Neural cell (in vitro differentiated cells): ENCODE results near the gene DRD4. TPM values are rescaled to one million over a fixed set of nuclear protein-coding genes. Genes with fewer than 3 reads are reported as not detected.

ENCODE experiments used
- H2AFZ ChIP-seq: fragments of 200-600, 300-800 bp; sonication (generic), shearing (Covaris generic); 2 replicates; pipeline ENCODE4 v1.6.0; 2014; ENCODE audit warnings: low read depth, mild to moderate bottlenecking, antibody characterized with exemption, low read length, moderate library complexity
- H3F3A ChIP-seq: fragments of 200-600 bp; shearing (Covaris generic); 2 replicates; pipeline ENCODE4 v1.6.1; 2016; ENCODE audit warnings: mild to moderate bottlenecking, moderate library complexity, mixed read lengths, antibody characterized with exemption, low read length; ENCODE audit not compliant: insufficient read depth, poor library complexity, severe bottlenecking
- H3K27ac ChIP-seq: fragments of 200-600, 300-800 bp; sonication (generic), shearing (Covaris generic); 2 replicates; pipeline ENCODE4 v1.5.1; 2014; ENCODE audit warnings: mild to moderate bottlenecking, low read length, moderate library complexity
- H3K27me3 ChIP-seq: fragments of 300-800, 200-600 bp; sonication (generic), shearing (Covaris generic); 2 replicates; pipeline ENCODE4 v1.6.0; 2014; ENCODE audit warnings: mild to moderate bottlenecking, low read depth, low read length, moderate library complexity; ENCODE audit not compliant: insufficient read depth
- H3K36me3 ChIP-seq: fragments of 300-800, 200-600 bp; sonication (generic), shearing (Covaris generic); 2 replicates; pipeline ENCODE4 v1.5.1; 2014; ENCODE audit warnings: mild to moderate bottlenecking, antibody characterized with exemption, low read length, moderate library complexity; ENCODE audit not compliant: insufficient read depth
- H3K4me2 ChIP-seq: fragments of 300-800, 200-600 bp; sonication (generic), shearing (Covaris generic); 2 replicates; pipeline ENCODE4 v1.6.0; 2014; ENCODE audit warnings: mild to moderate bottlenecking, low read length
- H3K4me3 ChIP-seq: fragments of 300-800, 200-600 bp; sonication (generic), shearing (Covaris generic); 2 replicates; pipeline ENCODE4 v1.5.1; 2014; ENCODE audit warnings: mild to moderate bottlenecking, low read length, moderate library complexity
- H3K79me2 ChIP-seq: fragments of 200-600 bp; shearing (Covaris generic); replicated peaks from 2 replicates; pipeline ENCODE4 v1.6.0; 2014; ENCODE audit warnings: mild to moderate bottlenecking, low read length, moderate library complexity; ENCODE audit not compliant: insufficient read depth
- H3K9ac ChIP-seq: fragments of 300-800, 200-600 bp; sonication (generic), shearing (Covaris generic); 2 replicates; pipeline ENCODE4 v1.6.1; 2016; ENCODE audit warnings: mild to moderate bottlenecking, low read length, mixed read lengths
- H3K9me2 ChIP-seq: fragments of 200-600 bp; shearing (Covaris generic); 2 replicates; pipeline ENCODE4 v1.6.1; 2016; ENCODE audit warnings: mild to moderate bottlenecking, low read length, mixed read lengths; ENCODE audit not compliant: insufficient read depth
- H3K9me3 ChIP-seq: fragments of 200-600, 300-800 bp; sonication (generic), shearing (Covaris generic); 2 replicates; pipeline ENCODE4 v1.6.1; 2016; ENCODE audit warnings: mild to moderate bottlenecking, mixed run types, low read length, moderate library complexity, mixed read lengths
- H4K20me1 ChIP-seq: fragments of 200-600 bp; shearing (Covaris generic); 2 replicates; pipeline ENCODE4 v1.6.1; 2016; ENCODE audit warnings: mild to moderate bottlenecking, mixed run types; ENCODE audit not compliant: insufficient read depth
- CTCF ChIP-seq: fragments of 450-650 bp; IDR thresholded peaks from 2 replicates; pipeline ENCODE4 v1.5.1; 2014; ENCODE audit warnings: antibody characterized with exemption, mild to moderate bottlenecking, moderate library complexity; ENCODE audit not compliant: poor library complexity, severe bottlenecking
- EP300 ChIP-seq: fragments of 450-650 bp; conservative IDR thresholded peaks from 2 replicates; pipeline ENCODE4 v1.6.1; 2014; ENCODE audit warnings: antibody characterized with exemption, mild to moderate bottlenecking, moderate library complexity; ENCODE audit not compliant: poor library complexity, severe bottlenecking
- EZH2 ChIP-seq: fragments of 200-600, 300-800 bp; shearing (Covaris generic), sonication (generic); IDR thresholded peaks from 2 replicates; pipeline ENCODE4 v1.6.1; 2014; ENCODE audit warnings: antibody characterized with exemption, low read length, borderline replicate concordance, mild to moderate bottlenecking; ENCODE audit not compliant: insufficient read depth, poor library complexity, severe bottlenecking
- MXI1 ChIP-seq: fragments of 450-650 bp; conservative IDR thresholded peaks from 2 replicates; pipeline ENCODE4 v1.6.1; 2014; ENCODE audit warnings: antibody characterized with exemption, mild to moderate bottlenecking; ENCODE audit not compliant: poor library complexity, severe bottlenecking
- POLR2AphosphoS5 ChIP-seq: IDR thresholded peaks from 2 replicates; pipeline ENCODE4 v1.6.1; 2012
- RAD21 ChIP-seq: fragments of 450-650 bp; conservative IDR thresholded peaks from 2 replicates; pipeline ENCODE4 v1.6.1; 2014; ENCODE audit warnings: antibody characterized with exemption, mild to moderate bottlenecking, moderate library complexity
- SMC3 ChIP-seq: fragments of 450-650 bp; conservative IDR thresholded peaks from 2 replicates; pipeline ENCODE4 v1.6.1; 2014; ENCODE audit warnings: antibody characterized with exemption, mild to moderate bottlenecking, moderate library complexity; ENCODE audit not compliant: poor library complexity
- TAF1 ChIP-seq: IDR thresholded peaks from 2 replicates; pipeline ENCODE4 v1.6.1; 2012; ENCODE audit warnings: low read depth
- polyA plus RNA-seq: library from polyadenylated mRNA; depleted of rRNA; stranded (reverse); fragments of >200 nt; gene quantifications from 2 replicates; pipeline ENCODE4 v1.2.3, GENCODE V29; 2014
- TF ChIP-seq, protein P1 (sequence below): IDR thresholded peaks from 2 replicates; pipeline ENCODE4 v1.6.1; 2012; ENCODE audit warnings: borderline replicate concordance

DRD4 gene
- polyA plus RNA-seq, 1 donor from 2014 or later, result not detected

DNA sequence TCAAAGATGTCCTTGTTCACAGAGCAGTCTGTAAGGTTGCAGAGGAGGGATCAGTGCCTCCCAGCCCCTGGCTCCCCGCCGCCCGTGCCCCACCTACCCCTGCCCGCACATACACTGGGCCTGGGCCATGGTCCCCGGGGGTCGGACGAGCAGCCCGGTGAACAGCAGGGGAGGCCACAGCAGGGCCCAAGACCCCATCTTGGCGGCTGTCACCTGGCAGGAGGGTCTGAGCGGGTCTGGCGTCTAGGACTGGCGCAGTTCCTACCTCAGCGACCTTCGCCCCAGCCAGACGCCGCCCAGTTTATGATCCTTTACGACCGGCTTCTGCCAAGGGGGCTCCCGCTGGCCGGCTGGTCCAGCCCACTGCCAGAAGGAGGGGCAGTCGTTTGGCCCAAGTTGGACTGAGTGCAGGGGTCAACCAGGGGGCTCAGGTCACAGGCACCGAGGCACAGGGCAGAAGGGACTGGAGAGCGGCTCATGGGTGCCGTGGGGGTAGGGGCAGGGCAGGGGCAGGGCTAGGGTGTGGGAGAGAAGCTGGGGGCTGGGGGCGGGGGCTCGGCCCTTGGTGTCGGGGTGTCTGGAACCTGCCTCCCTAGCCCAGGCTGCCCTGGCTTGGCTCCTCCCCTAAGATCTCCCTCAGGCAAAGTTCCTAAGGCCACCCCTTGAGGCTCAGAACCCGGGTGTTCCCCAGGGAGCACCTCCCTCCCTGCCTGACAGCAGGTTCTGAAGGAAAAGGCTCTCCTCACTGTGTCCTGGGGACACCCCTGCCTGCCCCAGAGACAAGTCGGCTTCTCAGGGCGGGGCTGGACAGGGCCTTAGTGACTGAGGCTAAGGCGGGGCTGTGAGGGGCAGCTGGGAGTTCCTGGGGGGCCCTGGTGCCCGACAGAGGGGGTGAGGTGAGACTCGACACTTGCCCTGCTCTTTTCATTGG, 12.1 kb upstream of the DRD4 start, which contains the start of gene CDHR5:
TSS of gene CDHR5 (minus strand) at position 251 of the 931 bp plus-strand sequence. CDS start at position 198, 53 bp downstream.
- H3F3A ChIP-seq, result no peaks in the 10 kb centered on the region
- no peak within 1 kb of the TSS for H3K9ac ChIP-seq
- no peak within 1 kb of the TSS for H3K27ac ChIP-seq
- H3K4me2 ChIP-seq, result no peak within 1 kb of the TSS
- no peaks in the 10 kb centered on the region for H3K27me3 ChIP-seq
- H4K20me1 ChIP-seq, result no peaks in the 10 kb centered on the region
- no peak within 1 kb of the TSS for H2AFZ ChIP-seq
- no peaks in the 10 kb centered on the region for H3K36me3 ChIP-seq
- H3K9me2 ChIP-seq, result no peaks in the 10 kb centered on the region
- no peaks in the 10 kb centered on the region for H3K9me3 ChIP-seq
- TF ChIP-seq EZH2, result no peak
- no peak for TF ChIP-seq SMC3
- no peak for TF ChIP-seq POLR2AphosphoS5
- no peak for TF ChIP-seq TAF1
- no peak for TF ChIP-seq EP300
- no peak for TF ChIP-seq MXI1
- no peak for TF ChIP-seq CTCF
- TF ChIP-seq, protein P1, sequence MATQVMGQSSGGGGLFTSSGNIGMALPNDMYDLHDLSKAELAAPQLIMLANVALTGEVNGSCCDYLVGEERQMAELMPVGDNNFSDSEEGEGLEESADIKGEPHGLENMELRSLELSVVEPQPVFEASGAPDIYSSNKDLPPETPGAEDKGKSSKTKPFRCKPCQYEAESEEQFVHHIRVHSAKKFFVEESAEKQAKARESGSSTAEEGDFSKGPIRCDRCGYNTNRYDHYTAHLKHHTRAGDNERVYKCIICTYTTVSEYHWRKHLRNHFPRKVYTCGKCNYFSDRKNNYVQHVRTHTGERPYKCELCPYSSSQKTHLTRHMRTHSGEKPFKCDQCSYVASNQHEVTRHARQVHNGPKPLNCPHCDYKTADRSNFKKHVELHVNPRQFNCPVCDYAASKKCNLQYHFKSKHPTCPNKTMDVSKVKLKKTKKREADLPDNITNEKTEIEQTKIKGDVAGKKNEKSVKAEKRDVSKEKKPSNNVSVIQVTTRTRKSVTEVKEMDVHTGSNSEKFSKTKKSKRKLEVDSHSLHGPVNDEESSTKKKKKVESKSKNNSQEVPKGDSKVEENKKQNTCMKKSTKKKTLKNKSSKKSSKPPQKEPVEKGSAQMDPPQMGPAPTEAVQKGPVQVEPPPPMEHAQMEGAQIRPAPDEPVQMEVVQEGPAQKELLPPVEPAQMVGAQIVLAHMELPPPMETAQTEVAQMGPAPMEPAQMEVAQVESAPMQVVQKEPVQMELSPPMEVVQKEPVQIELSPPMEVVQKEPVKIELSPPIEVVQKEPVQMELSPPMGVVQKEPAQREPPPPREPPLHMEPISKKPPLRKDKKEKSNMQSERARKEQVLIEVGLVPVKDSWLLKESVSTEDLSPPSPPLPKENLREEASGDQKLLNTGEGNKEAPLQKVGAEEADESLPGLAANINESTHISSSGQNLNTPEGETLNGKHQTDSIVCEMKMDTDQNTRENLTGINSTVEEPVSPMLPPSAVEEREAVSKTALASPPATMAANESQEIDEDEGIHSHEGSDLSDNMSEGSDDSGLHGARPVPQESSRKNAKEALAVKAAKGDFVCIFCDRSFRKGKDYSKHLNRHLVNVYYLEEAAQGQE, result no peak
- no peak for TF ChIP-seq RAD21
- H3K4me3 ChIP-seq, result no peak within 1 kb of the TSS
- no peaks in the 10 kb centered on the region for H3K79me2 ChIP-seq

GRCh38 chr11:625636-626268, 11.3 kb upstream of the DRD4 start:
- H3K4me2 ChIP-seq, result no peak overlapping the region
- H3K9ac ChIP-seq, result no peak overlapping the region
- H3K27me3 ChIP-seq, result no peaks in the 10 kb centered on the region
- no peaks in the 10 kb centered on the region for H3K79me2 ChIP-seq
- no peaks in the 10 kb centered on the region for H3K9me2 ChIP-seq
- no peak overlapping the region for H2AFZ ChIP-seq
- no peak for TF ChIP-seq RAD21
- H3F3A ChIP-seq, result no peaks in the 10 kb centered on the region
- H4K20me1 ChIP-seq, result no peaks in the 10 kb centered on the region
- H3K36me3 ChIP-seq, result no peaks in the 10 kb centered on the region
- no peaks in the 10 kb centered on the region for H3K9me3 ChIP-seq
- no peak overlapping the region for H3K27ac ChIP-seq
- H3K4me3 ChIP-seq, result no peak overlapping the region
